Vagina (tissue), 2 donors: Measurements from ENCODE around the gene CYTIP. TPM values are rescaled to one million over a fixed set of nuclear protein-coding genes. Genes with fewer than 3 reads are reported as not detected.
"Not testable (repeated sequence)": the region's sequence is repeated elsewhere in the genome, so short reads cannot be mapped to it uniquely, and the experiment has no call there.

Experiments used
- DNase-seq, 2 donors: peaks; one replicate each; pipeline ENCODE4 v3.0.0-alpha.2; 2017; ENCODE audit errors: extremely low spot score in 2 of 2
- H3K27ac ChIP-seq: fragments of 200-600 bp; sonication (generic); one replicate; pipeline ENCODE4 v1.5.1; 2019
- H3K27me3 ChIP-seq: fragments of 200-600 bp; sonication (generic); one replicate; pipeline ENCODE4 v1.5.1; 2019
- H3K36me3 ChIP-seq, 2 donors: fragments of 200-600 bp; sonication (generic); one replicate each; pipeline ENCODE4 v1.5.1; 2017 to 2019
- H3K4me1 ChIP-seq: fragments of 200-600 bp; sonication (generic); one replicate; pipeline ENCODE4 v1.5.1; 2019
- H3K4me3 ChIP-seq, 2 donors: fragments of 200-600 bp; sonication (generic); 1 replicate in 1 of 2; 2 replicates in 1 of 2; pipeline ENCODE4 v1.5.1; 2016 to 2019
- H3K9me3 ChIP-seq: fragments of 200-600 bp; sonication (generic); one replicate; pipeline ENCODE4 v1.5.1; 2019
- CTCF ChIP-seq, 3 experiments: fragments of 450-650 bp in 2 of 3; fragments of 200-600 bp in 1 of 3; sonication (generic) in 1 of 3; IDR thresholded peaks; one replicate each; pipeline ENCODE4 v1.5.1; 2017 to 2019; ENCODE audit warnings: antibody characterized with exemption in 3 of 3, mild to moderate bottlenecking in 2 of 3, moderate library complexity in 2 of 3
- POLR2A ChIP-seq, 2 donors: fragments of 450-650 bp; IDR thresholded peaks; one replicate each; pipeline ENCODE4 v1.6.1; 2017; ENCODE audit warnings: antibody characterized with exemption in 2 of 2, mild to moderate bottlenecking in 2 of 2, moderate library complexity in 2 of 2
- POLR2AphosphoS5 ChIP-seq, 2 donors: sonication (generic); formaldehyde crosslinking; IDR thresholded peaks; one replicate each; pipeline ENCODE4 v1.9.0; 2017; ENCODE audit warnings: antibody characterized with exemption in 2 of 2, mild to moderate bottlenecking in 2 of 2, low read depth in 1 of 2; ENCODE audit not compliant: insufficient read depth in 1 of 2
- intact Hi-C: fragments of 100-400 bp; cut with DNase I; formaldehyde crosslinking; loops from one replicate; pipeline ENCODE4 v1.15.1; 2023
- total RNA-seq: library from RNA; depleted of rRNA; stranded (reverse); fragments of >200 nt; gene quantifications from one replicate; pipeline ENCODE4 v1.2.3, GENCODE V29; 2016

Gene CYTIP
- total RNA-seq, 1 donor from 2014 or later, result 12.5 TPM

GRCh38 chr2:157414050-157414449, 29.8 kb downstream of the CYTIP start:
- intact Hi-C loops, result no loop called here
- Histone ChIP-seq H3K36me3 (no peaks in the 10 kb centered on the region), H3K4me1 (no peaks in the 10 kb centered on the region), H3K4me3 (no peak overlapping the region), H3K27ac (peak overlapping the region; percentile 18), H3K27me3 (no peaks in the 10 kb centered on the region), H3K9me3 (no peaks in the 10 kb centered on the region)
- TF ChIP-seq POLR2A (IDR thresholded peaks at IDR 0.05) (no peak), CTCF (IDR thresholded peaks at IDR 0.05) (no peak), POLR2AphosphoS5 (IDR thresholded peaks at IDR 0.05; ENCODE audit: insufficient read depth in 1 of 2, low read depth in 1 of 2) (no peak)
- no peak for DNase-seq

GRCh38 chr2:157413326-157414035, 30.4 kb downstream of the CYTIP start:
- intact Hi-C loops, result no loop called here
- no peaks in the 10 kb centered on the region for H3K36me3 ChIP-seq
- no peak for DNase-seq
- peak overlapping the region; percentile 18 for H3K27ac ChIP-seq
- TF ChIP-seq CTCF (IDR thresholded peaks at IDR 0.05) (no peak), POLR2AphosphoS5 (IDR thresholded peaks at IDR 0.05; ENCODE audit: insufficient read depth in 1 of 2, low read depth in 1 of 2) (no peak), POLR2A (IDR thresholded peaks at IDR 0.05) (no peak)
- no peak overlapping the region for H3K4me3 ChIP-seq
- no peaks in the 10 kb centered on the region for H3K4me1 ChIP-seq
- H3K27me3 ChIP-seq, result no peaks in the 10 kb centered on the region
- H3K9me3 ChIP-seq, result no peaks in the 10 kb centered on the region

- Histone ChIP-seq H3K9me3 (no peaks in the 10 kb centered on the region), H3K4me3 (no peak overlapping the region), H3K4me1 (no peaks in the 10 kb centered on the region), H3K27me3 (no peaks in the 10 kb centered on the region), H3K36me3 (no peaks in the 10 kb centered on the region), H3K27ac (no peak overlapping the region)
- no peak for TF ChIP-seq CTCF (IDR thresholded peaks at IDR 0.05)
- no peak for TF ChIP-seq POLR2AphosphoS5 (IDR thresholded peaks at IDR 0.05; ENCODE audit: insufficient read depth in 1 of 2, low read depth in 1 of 2)
- no peak for TF ChIP-seq POLR2A (IDR thresholded peaks at IDR 0.05)
- DNase-seq, result no peak
- intact Hi-C loops, result no loop called here
Observed at GRCh38 chr2:157411624-157412336, 32.1 kb downstream of the CYTIP start.

- H3K27me3 ChIP-seq, H3K27ac ChIP-seq, DNase-seq, intact Hi-C loops, H3K36me3 ChIP-seq, H3K4me3 ChIP-seq, H3K9me3 ChIP-seq, H3K4me1 ChIP-seq: not testable (repeated sequence)
Observed at GRCh38 chr2:157405398-157405797, 38.5 kb downstream of the CYTIP start.

GRCh38 chr2:157404363-157404762, 39.5 kb downstream of the CYTIP start:
- Histone ChIP-seq H3K4me1 (no peaks in the 10 kb centered on the region), H3K36me3 (no peaks in the 10 kb centered on the region), H3K27me3 (no peaks in the 10 kb centered on the region), H3K4me3 (no peak overlapping the region), H3K9me3 (no peaks in the 10 kb centered on the region), H3K27ac (no peak overlapping the region)
- DNase-seq, result no peak
- TF ChIP-seq CTCF (IDR thresholded peaks at IDR 0.05), result no peak
- TF ChIP-seq POLR2AphosphoS5 (IDR thresholded peaks at IDR 0.05; ENCODE audit: insufficient read depth in 1 of 2, low read depth in 1 of 2), result no peak
- no peak for TF ChIP-seq POLR2A (IDR thresholded peaks at IDR 0.05)
- intact Hi-C loops, result no loop called here

GRCh38 chr2:157402801-157403485, 40.9 kb downstream of the CYTIP start:
- H3K36me3 ChIP-seq, H3K4me3 ChIP-seq, H3K27ac ChIP-seq, H3K9me3 ChIP-seq, intact Hi-C loops, H3K27me3 ChIP-seq, H3K4me1 ChIP-seq, DNase-seq: not testable (repeated sequence)
